HG03565 (cell line): ENCODE measurements around the gene MECP2.
A peak's percentile ranks its signal among the peaks of the same experiment; 100 is the strongest.

ENCODE experiments used
- ATAC-seq: cut with Tn5 transposase; IDR thresholded peaks from one replicate; pipeline ENCODE4 v1.9.1; 2021; ENCODE audit warnings: mild to moderate bottlenecking, moderate library complexity; ENCODE audit not compliant: unreplicated experiment

Gene MECP2

DNA sequence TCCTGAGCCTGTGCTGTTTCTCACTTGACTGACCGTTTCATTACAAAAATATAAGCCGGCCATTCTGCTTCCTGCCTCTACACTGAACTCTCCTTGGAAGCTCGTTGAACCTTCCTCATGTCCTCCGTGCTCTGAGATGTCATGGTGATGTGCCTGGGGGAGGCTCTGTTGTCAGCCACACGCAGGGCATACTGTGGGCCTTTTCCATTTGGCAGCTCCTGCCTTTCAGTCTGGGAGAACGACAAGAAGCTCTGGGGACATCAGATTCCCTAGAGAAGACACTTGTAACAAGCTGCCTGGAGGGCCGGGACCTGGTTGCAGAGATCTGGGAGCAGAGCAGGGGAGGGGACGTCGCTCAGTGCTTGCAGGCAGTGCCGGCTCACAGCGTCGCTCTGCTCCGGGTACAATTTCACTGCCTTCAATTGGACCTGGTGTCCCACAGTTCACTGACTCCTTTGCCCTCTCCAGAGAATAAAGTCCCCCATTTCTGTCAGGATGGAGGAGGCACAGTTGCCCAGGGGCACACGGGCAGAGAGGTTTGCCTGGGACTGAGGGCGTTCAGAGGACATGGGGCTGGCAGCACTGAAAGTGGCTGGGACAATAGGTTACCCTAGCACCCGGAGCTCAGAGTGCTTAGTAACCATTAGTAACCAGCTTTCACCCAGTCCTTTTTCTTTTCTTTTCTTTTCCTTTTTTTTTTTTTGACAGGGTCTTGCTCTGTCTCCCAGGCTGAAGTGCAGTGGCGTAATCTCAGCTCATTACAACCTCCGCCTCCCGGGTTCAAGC is 19.1 kb upstream of the MECP2 start:
- ATAC-seq: no peak

DNA sequence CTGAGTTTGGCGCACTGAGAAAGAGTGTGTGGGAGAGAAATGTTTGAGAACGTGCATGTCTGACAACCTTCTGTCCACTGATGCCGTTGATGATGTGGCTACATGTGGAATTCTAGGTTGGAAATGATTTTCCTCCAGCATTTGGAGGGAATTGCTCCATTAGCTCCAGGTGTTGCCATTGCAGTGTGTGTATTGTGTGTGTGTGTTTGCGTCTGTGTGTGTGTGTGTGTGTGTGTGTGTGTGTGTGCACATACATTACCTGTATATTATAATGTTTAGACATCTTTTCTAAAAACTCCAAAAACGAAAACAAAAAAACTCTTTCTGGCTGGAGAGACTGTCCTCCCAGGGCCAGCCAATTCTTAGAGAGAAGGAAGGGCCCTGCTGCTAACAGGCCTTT is 18.2 kb upstream of the MECP2 start:
- ATAC-seq: no peak

DNA sequence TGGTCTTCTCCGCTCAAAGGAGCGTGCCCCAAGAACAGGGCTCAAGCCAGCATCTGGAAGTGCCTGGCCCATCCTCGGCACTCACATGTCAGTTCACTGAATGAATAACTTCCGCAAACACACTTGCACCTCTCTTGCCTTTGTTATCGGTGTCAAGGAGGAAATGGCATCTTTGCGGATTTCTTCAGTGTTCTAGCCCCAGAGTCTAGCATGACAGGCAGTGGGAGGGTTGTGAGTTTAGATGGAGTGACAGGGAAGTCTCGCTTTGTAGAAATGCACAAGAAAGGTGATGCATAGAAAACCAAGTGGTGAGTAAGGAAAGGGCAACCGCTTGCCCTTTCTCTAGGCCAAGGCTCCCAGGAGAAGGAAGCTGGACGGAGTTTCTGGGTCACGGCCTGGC is 17.6 kb upstream of the MECP2 start:
- ATAC-seq: no peak

DNA sequence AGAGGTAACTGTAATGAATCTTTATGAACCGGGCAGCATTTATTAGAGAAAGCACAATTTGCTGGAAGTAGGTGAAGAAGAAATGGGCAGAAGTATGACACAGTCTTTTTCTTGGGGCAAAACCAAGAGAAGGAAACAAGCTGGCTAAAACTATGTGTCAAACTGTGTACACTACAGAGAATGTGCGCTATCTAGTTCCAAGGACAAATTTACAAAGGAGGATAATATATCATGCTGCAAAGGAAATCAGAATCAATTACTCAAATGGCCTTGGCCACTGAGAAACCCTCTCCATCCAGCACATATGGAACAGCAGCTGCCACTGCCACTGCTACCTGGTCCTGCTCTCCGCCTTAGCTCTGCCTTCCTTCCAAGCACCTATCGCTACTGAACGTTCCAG is 17.1 kb upstream of the MECP2 start:
- ATAC-seq: no peak

DNA sequence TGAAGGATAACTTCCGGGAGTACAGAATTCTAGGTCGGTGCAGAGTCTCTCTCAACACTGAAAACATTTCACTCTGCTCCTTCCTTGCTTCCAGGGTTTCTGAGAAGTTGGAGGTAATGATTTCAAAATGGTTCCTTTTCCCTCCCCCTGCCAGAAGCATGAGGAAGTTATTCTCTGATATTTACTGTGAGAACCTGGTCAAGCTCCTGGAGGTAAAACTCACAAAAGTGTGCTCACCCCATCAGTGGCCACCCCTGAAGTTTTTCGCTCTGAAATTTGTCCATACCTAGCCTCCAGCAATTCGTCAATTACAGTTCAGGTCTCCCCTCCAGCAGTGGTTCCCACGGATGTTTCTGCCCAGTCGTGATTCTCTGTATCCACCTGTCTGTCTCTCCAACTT is 16.2 kb upstream of the MECP2 start:
- no peak for ATAC-seq

DNA sequence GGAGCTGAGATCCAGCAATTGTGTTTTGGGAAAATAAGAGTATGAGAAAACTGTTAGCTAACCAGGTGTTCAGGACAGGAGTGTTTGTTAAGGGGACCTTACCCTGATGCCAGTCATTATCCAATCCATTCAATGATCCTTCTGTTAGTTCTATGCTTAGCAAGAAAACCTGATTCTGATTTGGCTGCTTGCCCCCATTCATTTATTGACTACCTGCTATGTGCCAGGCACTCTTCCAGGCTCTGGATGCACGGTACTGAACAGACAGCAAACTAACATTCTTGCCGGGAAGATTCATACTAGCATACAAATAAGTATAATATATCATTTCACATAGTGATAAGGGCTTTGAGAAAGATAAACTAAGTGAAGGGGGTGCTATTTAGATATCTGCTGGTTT is 1.0 kb upstream of the MECP2 start:
- no peak for ATAC-seq

DNA sequence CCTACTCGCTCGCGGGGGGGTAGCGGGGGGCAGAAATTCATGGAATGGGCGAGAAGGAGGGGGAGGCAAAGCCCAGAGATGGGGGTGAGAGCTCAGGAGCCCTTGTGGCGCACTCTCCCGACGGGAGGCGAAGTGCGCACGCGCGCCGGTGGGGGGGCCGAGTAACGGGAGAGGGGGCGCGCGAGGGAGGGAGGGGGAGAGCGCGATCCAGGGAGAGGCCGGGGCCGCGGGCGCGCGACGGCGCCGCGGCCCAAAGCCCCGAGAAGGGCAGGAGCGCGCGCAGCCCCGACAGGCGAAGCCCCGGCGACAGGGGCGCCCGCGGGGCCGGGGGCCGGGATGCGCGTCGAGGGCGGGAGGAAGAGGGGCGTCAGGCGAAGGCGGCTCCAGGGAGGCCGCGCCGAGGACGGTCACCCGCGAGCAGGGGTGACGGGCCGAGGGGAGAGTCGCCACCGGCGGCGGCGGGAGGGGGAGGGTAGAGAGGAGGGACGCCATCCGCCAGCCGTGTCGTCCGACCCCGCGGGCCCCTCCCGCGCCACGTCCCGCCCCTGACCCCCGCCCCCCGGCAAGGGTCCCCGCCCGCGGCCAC is 421 bp downstream of the MECP2 start:
- peak; percentile 27 for ATAC-seq

DNA sequence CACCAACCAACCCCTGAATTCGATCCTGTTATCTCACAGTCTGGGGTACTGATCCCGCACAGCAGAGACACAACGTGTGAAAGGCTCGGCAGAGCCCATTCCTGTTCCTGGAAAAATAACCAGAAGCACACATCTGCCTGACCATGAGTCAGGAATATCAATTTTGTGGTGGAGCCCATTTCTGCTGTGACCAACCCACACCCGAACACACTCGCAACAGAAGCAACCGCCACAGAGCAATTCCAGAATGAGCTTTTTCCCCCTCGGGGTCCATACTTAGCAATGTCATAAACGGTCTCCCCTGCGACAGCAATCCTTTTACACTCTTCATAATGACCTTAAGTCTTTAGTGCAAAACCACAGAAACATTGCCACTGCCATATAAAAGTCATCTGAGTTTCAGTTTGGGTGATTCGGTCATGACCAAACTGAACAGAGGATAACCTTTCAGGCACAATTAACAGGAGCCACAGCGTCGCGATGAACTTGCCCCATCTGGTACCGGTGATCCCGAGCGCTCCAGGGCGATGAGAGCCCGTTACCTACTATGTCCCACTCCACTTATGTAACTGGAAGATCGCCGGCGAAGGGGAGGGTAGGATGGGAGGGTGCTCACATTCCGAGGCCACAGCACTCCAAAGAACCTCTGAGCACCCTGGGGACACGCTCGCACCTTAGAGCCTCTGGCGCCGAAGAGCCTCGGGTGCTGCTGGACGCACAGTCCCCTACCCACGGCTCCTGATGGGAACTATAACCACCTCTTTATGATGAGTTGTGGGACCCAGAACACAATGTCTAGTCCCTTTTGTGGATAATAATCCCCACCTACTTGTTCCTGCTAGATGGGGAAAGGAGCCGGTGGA is 1.1 kb downstream of the MECP2 start:
- ATAC-seq: no peak

DNA sequence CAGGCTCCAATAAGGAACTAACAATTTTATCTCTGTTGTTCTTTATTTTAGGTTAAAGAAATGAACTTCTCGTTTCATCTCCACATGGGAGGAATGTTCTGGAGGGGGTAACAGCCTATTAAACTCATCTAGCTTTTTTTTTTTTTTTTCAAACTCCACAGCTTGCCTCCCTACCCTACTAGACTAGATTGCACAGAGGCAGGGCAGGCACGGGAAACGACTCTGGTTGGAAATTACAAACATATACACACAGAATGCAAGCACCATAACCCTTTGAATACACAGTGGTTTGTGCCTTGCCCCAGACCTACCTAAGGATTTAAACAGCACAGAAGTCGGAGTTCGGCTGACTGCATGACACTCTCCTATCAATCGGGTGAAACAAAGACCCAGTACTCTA is 2.7 kb downstream of the MECP2 start:
- ATAC-seq: no peak

DNA sequence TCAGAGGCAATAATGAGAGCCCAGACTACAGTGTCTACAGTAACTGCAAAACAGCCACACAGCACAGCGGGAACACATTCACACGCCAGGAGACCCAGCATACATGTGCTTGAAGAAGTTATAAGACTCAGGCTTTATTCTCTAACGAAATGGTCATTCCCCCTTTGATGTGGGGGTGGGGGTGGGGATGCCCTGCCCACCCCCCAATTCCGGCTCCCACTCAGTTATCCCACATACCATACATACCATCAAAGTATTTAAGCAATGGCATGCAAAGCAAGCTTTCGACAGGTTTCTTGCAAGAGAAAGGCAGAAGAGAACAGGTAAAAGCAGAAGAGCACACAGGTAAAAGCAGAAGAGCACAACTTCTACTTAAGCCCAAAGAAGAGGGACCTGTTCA is 3.6 kb downstream of the MECP2 start:
- no peak for ATAC-seq

DNA sequence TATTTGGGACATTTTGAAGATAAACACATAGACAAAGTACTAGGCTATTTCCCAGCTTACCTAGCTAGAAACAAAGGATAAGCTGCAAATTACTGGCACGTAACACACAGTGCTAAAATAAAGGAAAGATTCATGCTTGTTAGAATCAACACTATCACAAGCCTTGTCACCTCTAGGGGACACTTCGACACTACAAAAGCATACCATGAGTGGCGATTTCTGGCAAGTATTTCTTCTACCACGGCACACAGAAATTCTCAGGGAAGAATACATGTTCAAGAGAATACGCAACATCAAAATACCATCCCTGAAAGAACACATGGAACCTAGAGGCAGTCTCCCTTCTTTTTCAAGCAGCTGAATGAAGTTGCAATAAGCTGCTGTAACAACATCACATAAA is 5.1 kb downstream of the MECP2 start:
- ATAC-seq: no peak

DNA sequence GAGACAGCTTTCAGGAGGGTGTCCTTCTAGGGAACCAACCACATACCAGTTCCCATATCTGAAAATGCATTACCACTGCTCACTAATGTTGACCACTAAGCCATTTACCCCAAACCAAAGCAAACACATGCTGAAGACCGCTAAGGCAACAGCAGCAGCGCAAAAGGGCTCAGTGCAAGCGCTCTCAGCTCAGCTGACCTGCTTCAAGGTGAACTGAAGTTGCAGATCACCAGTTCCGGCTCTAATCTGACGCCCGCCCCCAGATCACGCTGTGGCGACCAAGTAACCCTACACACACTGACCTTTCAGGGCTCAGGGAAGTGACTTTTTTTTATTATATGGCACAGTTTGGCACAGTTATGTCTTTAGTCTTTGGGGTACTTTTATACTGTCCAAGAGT is 5.8 kb downstream of the MECP2 start:
- ATAC-seq: no peak

DNA sequence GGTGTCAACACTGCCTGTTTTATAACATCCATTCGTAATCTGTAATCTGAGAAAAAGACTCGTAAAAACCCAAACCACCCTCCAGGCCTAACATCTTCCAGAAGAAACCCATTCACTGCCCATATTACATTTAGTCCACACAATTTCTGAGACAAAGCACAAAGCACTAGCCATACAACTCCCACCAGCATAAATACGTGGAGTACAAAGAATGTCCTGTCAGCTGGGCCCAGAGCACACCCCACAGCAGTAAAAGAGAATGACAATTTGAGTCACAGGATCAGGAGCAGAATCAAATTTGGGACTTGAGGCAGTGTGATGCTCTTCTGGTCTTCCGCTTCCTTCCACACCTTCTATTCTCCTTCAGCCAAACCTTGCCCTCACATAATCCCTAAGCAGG is 6.8 kb downstream of the MECP2 start:
- ATAC-seq: no peak

DNA sequence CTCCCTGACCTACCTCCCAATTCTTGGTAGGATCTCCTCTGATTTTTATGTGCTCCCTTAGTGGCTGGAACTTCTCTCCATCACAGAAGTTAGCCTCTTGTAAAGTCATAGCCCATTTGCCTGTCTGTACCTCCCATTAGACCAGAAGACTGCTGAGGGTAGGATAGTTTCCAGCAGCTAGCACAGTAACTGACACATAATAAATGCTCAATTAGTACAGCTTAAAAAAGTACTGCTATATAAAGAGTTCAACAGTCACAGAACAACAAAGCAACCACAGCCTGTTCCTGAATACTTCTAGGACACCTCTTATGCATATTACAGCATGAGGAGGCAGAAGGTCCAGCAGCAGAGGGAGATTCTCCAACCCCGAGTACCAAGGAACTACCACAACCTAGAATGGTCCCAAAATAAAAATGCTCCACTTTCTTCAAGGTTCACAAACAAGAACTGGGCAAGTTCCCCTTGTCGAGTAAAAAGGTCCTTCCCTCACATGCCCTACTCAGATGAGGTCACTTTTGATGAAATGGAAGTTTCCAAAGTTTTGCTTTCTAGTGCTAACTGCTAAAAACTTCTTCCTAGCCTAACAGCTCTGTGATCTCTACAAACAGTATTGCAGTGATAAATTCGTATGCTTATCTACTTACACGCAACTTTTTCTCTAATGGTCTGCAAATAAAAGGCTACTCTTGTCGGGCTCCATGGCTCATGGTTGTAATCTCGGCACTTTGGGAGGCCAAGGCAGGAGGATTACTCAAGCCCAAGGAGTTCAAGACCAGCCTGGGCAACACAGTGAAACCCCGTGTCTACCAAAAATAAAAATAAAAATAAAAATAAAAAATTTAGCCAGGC is 12.8 kb downstream of the MECP2 start:
- ATAC-seq: no peak

DNA sequence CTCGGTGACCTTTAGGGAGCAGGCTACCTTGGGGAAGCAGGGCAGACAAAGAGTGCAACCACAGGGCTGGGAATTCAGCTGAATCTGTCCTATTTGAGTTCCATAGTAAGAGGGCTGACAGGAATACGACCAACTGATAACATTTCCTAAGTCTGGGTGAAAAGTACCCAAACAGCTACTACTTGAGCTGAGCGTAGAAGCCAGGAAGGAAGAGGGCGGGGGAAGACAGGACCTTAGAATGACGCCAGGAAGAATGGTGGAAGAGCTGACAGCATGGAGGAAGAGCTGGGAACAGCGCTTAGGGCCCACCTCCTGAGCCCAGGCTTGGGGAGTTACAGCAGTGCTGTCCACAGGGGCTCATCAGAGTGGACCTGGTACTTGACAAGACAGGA is 14.4 kb downstream of the MECP2 start:
- ATAC-seq: no peak

DNA sequence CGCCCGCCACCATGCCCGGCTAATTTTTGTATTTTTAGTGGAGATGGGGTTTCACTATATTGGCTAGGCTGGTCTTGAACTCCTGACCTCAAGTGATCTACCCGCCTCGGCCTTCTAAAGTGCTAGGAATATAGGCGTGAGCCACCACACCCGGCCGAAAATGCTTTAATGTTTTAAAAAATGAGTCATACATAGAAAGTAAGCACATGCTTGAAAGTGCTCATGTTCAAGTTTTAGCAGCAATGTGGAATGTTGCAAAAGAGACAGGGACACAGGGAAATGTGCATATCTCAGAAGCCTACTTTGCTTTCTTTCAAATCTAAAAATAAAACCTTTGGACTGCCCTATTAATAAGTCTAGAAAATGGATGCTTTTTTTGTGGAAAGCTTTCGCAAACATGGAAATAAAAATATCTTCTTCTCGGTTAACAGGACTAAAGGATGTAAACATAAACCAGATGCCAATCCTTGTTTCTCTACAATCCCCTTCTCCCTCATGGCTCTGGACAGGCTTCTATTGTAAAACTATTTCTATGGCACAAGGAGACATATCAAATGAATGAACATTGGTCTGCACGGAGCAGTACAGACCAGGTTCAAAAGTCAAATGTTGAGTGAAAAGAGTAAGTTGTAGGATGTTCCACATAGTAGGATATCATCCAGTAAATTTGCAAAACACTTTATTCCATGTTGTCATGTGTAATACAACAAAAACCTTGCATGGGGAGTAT is 15.0 kb downstream of the MECP2 start:
- no peak for ATAC-seq

DNA sequence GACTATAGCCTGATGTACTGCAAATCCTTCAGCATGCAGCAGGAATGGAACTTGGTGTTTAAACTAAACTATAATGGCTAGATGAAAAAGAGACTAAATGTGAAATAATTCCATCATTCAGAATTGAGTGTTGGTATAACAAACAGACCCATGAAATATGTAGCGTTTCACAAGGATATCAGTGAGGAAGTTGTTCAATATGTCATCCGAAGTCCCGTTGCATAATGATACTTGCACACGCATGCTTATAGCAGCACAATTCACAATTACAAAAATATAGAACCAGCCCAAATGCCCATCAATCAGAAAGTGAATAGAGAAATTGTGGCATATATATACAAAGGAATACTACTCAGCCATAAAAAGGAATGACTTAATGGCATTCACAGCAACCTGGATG is 20.4 kb downstream of the MECP2 start:
- ATAC-seq: no peak

DNA sequence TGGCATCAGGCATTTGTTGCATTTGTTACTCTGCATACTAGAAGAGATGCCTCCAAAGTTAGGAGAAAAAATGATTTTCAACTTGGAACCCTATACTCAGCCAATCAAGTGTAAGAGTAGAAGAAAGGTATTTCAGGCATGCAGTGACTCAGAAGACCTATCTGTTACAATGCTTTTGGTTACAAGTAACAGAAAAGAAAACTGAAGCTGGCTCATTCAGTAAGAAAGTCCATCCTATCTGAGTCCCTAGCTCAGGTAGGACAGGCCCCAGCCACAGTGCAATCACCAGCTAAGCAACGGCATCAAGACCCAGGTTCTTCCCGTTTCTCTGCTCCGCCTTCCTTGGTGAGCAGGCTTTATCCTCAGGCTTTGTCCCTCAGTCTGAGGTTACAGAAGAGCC is 23.3 kb downstream of the MECP2 start:
- ATAC-seq: no peak

DNA sequence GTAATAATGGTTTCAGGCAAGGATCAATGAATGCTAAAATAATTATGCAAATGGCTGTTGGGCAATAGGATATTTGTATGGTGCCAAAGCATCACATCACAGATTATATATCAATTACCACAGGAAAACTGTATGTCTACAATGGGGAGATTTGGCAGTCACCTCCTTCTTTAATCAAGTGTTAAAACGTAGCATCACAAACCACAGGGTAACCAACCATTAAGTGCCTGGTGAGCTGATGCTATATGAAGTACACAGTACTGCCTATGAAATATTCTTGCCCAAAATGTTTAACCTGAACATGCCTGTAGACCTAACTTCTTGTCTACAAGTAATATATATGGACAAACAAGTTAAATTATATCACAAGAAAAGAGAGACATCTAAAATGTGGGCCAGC is 25.3 kb downstream of the MECP2 start:
- ATAC-seq: no peak

DNA sequence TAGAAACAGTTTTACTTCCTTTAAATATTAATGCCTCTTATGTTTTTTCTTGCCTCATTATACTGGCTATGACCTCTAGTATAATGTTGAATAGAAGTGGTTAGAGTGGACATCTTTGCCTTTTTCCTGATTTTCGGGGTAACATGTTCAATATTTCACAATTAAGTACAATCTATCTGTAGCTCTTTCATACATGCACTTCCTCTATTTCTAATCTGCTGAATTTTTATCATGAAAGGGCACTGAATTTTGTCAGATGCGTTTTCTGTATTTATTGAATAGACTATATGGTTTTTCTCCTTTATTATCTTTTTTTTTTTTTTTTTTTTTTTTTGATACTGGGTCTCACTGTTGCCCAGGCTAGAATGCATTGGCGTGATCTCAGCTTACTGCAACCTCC is 29.0 kb downstream of the MECP2 start:
- ATAC-seq: no peak
